OCI-LY3 (cell line): ENCODE data around the gene CTRL.

ENCODE experiments used
- EZH2phosphoT487 ChIP-seq: fragments of 200-600 bp; shearing (Covaris generic); IDR thresholded peaks from 2 replicates; pipeline ENCODE4 v1.6.1; 2018; ENCODE audit warnings: antibody characterized with exemption, mixed run types, low read depth
- TF ChIP-seq, protein P1 (sequence below): fragments of 200-600, 300-600 bp; sonication (generic); IDR thresholded peaks from 2 replicates; pipeline ENCODE4 v1.5.1; 2014; ENCODE audit warnings: antibody characterized with exemption, low read length, low read depth

DNA sequence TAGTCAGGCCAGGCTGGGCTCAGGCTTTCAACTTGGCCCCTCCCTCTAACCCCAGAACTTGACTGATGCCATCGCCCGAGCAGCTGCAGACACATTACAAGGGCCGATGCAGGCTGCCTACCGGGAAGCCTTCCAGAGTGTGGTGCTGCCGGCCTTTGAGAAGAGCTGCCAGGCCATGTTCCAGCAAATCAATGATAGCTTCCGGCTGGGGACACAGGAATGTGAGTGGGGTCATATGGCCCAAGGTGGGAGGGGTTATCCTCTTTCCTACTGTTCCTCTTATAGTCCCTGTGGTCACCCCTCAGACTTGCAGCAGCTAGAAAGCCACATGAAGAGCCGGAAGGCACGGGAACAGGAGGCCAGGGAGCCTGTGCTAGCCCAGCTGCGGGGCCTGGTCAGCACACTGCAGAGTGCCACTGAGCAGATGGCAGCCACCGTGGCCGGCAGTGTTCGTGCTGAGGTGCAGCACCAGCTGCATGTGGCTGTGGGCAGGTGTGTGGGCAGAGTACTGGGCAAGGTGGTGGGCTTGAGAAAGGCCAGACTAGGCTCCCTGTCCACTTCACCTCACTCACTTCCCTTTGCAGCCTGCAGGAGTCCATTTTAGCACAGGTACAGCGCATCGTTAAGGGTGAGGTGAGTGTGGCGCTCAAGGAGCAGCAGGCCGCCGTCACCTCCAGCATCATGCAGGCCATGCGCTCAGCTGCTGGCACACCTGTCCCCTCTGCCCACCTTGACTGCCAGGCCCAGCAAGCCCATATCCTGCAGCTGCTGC, 49.1 kb downstream of the CTRL start:
- TF ChIP-seq, protein P1, sequence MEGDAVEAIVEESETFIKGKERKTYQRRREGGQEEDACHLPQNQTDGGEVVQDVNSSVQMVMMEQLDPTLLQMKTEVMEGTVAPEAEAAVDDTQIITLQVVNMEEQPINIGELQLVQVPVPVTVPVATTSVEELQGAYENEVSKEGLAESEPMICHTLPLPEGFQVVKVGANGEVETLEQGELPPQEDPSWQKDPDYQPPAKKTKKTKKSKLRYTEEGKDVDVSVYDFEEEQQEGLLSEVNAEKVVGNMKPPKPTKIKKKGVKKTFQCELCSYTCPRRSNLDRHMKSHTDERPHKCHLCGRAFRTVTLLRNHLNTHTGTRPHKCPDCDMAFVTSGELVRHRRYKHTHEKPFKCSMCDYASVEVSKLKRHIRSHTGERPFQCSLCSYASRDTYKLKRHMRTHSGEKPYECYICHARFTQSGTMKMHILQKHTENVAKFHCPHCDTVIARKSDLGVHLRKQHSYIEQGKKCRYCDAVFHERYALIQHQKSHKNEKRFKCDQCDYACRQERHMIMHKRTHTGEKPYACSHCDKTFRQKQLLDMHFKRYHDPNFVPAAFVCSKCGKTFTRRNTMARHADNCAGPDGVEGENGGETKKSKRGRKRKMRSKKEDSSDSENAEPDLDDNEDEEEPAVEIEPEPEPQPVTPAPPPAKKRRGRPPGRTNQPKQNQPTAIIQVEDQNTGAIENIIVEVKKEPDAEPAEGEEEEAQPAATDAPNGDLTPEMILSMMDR: no peak
- no peak for TF ChIP-seq EZH2phosphoT487
